Measurements from ENCODE around the gene GUF1. TPM values are rescaled to one million over a fixed set of nuclear protein-coding genes. Genes with fewer than 3 reads are reported as not detected.

Gene GUF1
- total and polyA plus RNA-seq, 2 of the 13 experiments (the other 11 are each of a cell fraction or from before 2014, with no cell fraction given) = 10.3 to 24.6 TPM

DNA sequence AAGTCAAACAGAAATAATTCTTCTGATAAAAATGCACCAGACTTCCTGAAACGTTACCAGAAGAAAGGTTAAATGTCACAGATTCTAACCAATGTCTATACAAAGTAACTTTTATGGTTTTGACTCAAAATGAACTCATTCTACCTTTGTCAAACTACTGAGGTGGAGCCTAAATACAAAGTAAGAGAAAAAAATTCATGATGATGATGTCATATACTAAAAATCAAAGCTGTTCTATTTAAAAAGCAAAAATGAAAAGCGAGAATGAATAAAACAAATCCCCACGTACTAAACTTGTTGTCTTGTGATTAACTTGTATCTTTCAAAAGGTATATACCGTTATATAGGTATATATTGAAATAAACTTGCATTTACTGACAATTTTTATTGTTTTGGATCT, 26.5 kb downstream of the GUF1 start:
- Histone ChIP-seq H3K9me3 (ENCODE audit: low read length) (no peaks in the 10 kb centered on the region), H3K4me3 (replicated peaks in 1 of 3; ENCODE audit: insufficient read depth in 1 of 3, low read depth in 2 of 3, low read length in 3 of 3) (no peak overlapping the region), H3K27me3 (ENCODE audit: control insufficient read depth in 1 of 2, insufficient read depth in 2 of 2, low read length in 2 of 2) (no peaks in the 10 kb centered on the region), H2AFZ (ENCODE audit: low read length) (no peak overlapping the region), H3K9ac (ENCODE audit: insufficient read depth, low read depth, low read length) (no peak overlapping the region), H3K79me2 (ENCODE audit: insufficient read depth, low read length) (no peaks in the 10 kb centered on the region), H3K4me1 (ENCODE audit: insufficient read depth, low read length) (no peaks in the 10 kb centered on the region), H3K27ac (ENCODE audit: extremely low read length, insufficient read depth, low read length) (no peak overlapping the region), H3K36me3 (replicated peaks in 1 of 2; ENCODE audit: control insufficient read depth in 1 of 2, insufficient read depth in 2 of 2, low read length in 2 of 2) (peaks cover 0 to 24% of the 10 kb centered on the region in 2 experiments; a peak in 2 of 5 replicates), H4K20me1 (ENCODE audit: insufficient read depth, low read length) (no peaks in the 10 kb centered on the region), H3K4me2 (ENCODE audit: low read depth, low read length) (no peak overlapping the region)
- no TSS peak for BruUV-seq (replicated peaks)
- CTCF ChIA-PET (ENCODE audit: low intra/inter-chr PET ratio, low total read pairs) = no interaction called here
- ATAC-seq (no peak), DNase-seq (ENCODE audit: low spot score) (no peak), FAIRE-seq (no peak)
- intact Hi-C loops (cut with micrococcal nuclease; ENCODE audit: unreplicated experiment) (no loop called here), in situ Hi-C loops (cut with HindIII; ENCODE audit: extremely low pct_ligation_motif_present, low pct_unique_long_range_greater_than_20kb) (no loop called here)
- peak; percentile 88 for TF ChIP-seq ATF7 (IDR thresholded peaks at IDR 0.05)
- TF ChIP-seq ATF7 (CRISPR knock-in tag; IDR thresholded peaks at IDR 0.05) = no peak
- TF ChIP-seq ZNF567 (CRISPR knock-in tag; IDR thresholded peaks at IDR 0.05; ENCODE audit: borderline replicate concordance) = no peak
- WGBS (ENCODE audit: low lambda C conversion rate) = 96% methylated on average over 4 of the region's 4 CpGs
- POLR2A ChIA-PET = no interaction called here

DNA sequence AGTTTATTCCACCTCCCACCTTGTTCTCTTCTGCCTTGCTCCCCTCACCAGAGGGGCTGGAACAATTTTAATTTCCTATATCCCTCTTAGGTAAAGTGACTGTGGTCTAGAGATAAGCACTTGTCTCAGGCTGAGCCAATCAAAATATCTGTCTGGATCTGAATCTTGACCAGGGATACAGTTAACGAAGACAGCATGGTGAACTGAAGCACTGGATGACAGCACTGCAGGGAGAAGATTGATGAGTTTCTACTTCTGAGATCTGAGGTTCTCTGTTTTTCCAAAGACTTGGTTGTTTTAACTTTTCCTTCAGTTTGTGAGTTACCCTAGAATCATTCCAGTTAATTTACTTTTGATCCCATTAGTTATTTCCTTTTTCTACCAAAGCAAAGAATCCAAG, 34.9 kb downstream of the GUF1 start:
- Histone ChIP-seq H2AFZ (ENCODE audit: low read length) (no peak overlapping the region), H3K9ac (ENCODE audit: insufficient read depth, low read depth, low read length) (no peak overlapping the region), H3K27me3 (ENCODE audit: control insufficient read depth in 1 of 2, insufficient read depth in 2 of 2, low read length in 2 of 2) (no peaks in the 10 kb centered on the region), H3K36me3 (replicated peaks in 1 of 2; ENCODE audit: control insufficient read depth in 1 of 2, insufficient read depth in 2 of 2, low read length in 2 of 2) (no peaks in the 10 kb centered on the region), H3K9me3 (ENCODE audit: low read length) (no peaks in the 10 kb centered on the region), H3K4me1 (ENCODE audit: insufficient read depth, low read length) (no peaks in the 10 kb centered on the region), H3K4me3 (replicated peaks in 1 of 3; ENCODE audit: insufficient read depth in 1 of 3, low read depth in 2 of 3, low read length in 3 of 3) (no peak overlapping the region), H4K20me1 (ENCODE audit: insufficient read depth, low read length) (no peaks in the 10 kb centered on the region), H3K27ac (ENCODE audit: extremely low read length, insufficient read depth, low read length) (no peak overlapping the region), H3K79me2 (ENCODE audit: insufficient read depth, low read length) (no peaks in the 10 kb centered on the region), H3K4me2 (ENCODE audit: low read depth, low read length) (no peak overlapping the region)
- ChIA-PET POLR2A (no interaction called here), CTCF (ENCODE audit: low intra/inter-chr PET ratio, low total read pairs) (no interaction called here)
- no peak for TF ChIP-seq MIER3 (CRISPR knock-in tag; IDR thresholded peaks at IDR 0.05; ENCODE audit: borderline replicate concordance)
- DNase-seq (ENCODE audit: low spot score) = no peak
- intact Hi-C loops (cut with micrococcal nuclease; ENCODE audit: unreplicated experiment) (no loop called here), in situ Hi-C loops (cut with HindIII; ENCODE audit: extremely low pct_ligation_motif_present, low pct_unique_long_range_greater_than_20kb) (no loop called here)
- BruUV-seq (replicated peaks) = no TSS peak
- no peak for FAIRE-seq
- no peak for ATAC-seq
- 100% methylated on average over 1 of the region's 1 CpG for WGBS (ENCODE audit: low lambda C conversion rate)

All from HepG2 (cell line).